WERI-Rb-1 (cell line): Measurements from ENCODE around the gene RUNDC3A.
"Not testable (repeated sequence)": the region's sequence is repeated elsewhere in the genome, so short reads cannot be mapped to it uniquely, and the experiment has no call there.

Experiments
- DNase-seq: peaks from one replicate; pipeline ENCODE4 v3.0.0-alpha.2; 2020
- H3K27ac ChIP-seq: fragments of 250-450 bp; sonication (Bioruptor Pico); 2 replicates; pipeline ENCODE4 v1.5.1; 2020; ENCODE audit warnings: mild to moderate bottlenecking, moderate library complexity
- H3K27me3 ChIP-seq: fragments of 250-450 bp; sonication (Bioruptor Pico); 2 replicates; pipeline ENCODE4 v1.5.1; 2021; ENCODE audit warnings: mild to moderate bottlenecking, low read depth, moderate library complexity; ENCODE audit not compliant: insufficient read depth, severe bottlenecking
- H3K36me3 ChIP-seq: fragments of 250-450 bp; sonication (Bioruptor Pico); 2 replicates; pipeline ENCODE4 v1.5.1; 2020; ENCODE audit warnings: mild to moderate bottlenecking, moderate library complexity
- H3K4me3 ChIP-seq: 2 replicates; pipeline ENCODE4 v1.5.1; 2011; ENCODE audit warnings: low read depth, mild to moderate bottlenecking, control low read depth, low read length
- H3K9me3 ChIP-seq: fragments of 250-450 bp; sonication (Bioruptor Pico); 2 replicates; pipeline ENCODE4 v1.5.1; 2021; ENCODE audit warnings: mild to moderate bottlenecking, moderate library complexity; ENCODE audit not compliant: severe bottlenecking
- TF ChIP-seq, protein P1 (sequence below): IDR thresholded peaks from 2 replicates; pipeline ENCODE4 v1.5.1; 2011; ENCODE audit warnings: low read depth, mild to moderate bottlenecking, control low read depth, inconsistent platforms, low read length

Gene RUNDC3A

DNA sequence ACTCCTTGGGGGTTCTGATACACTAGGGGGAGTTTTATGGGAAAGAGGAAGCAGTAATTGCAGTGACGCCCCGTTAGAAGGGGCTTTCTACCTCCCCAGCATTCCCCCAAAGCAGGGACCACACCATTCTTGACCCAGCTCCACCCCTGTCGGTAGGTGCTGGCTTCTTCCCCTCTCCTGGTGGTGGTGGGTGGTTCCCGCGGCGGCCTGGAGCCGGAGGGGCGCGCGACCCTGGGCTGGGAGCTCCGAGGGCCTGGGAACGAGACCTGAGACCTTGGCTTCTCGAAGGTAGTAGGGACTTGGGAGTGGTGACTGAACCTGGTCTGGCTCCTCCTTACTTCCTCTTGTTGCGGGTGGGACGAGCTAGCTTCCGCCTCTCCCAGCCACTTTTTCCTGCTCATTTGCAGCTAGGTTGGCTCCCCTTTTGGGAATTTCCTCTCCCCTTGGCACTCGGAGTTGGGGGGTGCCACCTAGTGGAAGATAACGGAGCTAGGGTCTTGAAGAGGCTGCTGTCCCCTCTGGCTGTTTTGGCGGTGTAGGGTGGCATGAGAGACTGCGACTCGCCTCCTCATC is 37.1 kb downstream of the RUNDC3A start:
- Histone ChIP-seq H3K9me3 (no peaks in the 10 kb centered on the region), H3K36me3 (peaks cover 7% of the 10 kb centered on the region), H3K27me3 (no peaks in the 10 kb centered on the region), H3K4me3 (peak overlapping the region; percentile 80), H3K27ac (peak overlapping the region; percentile 39)
- TF ChIP-seq, protein P1, sequence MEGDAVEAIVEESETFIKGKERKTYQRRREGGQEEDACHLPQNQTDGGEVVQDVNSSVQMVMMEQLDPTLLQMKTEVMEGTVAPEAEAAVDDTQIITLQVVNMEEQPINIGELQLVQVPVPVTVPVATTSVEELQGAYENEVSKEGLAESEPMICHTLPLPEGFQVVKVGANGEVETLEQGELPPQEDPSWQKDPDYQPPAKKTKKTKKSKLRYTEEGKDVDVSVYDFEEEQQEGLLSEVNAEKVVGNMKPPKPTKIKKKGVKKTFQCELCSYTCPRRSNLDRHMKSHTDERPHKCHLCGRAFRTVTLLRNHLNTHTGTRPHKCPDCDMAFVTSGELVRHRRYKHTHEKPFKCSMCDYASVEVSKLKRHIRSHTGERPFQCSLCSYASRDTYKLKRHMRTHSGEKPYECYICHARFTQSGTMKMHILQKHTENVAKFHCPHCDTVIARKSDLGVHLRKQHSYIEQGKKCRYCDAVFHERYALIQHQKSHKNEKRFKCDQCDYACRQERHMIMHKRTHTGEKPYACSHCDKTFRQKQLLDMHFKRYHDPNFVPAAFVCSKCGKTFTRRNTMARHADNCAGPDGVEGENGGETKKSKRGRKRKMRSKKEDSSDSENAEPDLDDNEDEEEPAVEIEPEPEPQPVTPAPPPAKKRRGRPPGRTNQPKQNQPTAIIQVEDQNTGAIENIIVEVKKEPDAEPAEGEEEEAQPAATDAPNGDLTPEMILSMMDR, result peak; percentile 91
- peak; percentile 90 for DNase-seq

DNA sequence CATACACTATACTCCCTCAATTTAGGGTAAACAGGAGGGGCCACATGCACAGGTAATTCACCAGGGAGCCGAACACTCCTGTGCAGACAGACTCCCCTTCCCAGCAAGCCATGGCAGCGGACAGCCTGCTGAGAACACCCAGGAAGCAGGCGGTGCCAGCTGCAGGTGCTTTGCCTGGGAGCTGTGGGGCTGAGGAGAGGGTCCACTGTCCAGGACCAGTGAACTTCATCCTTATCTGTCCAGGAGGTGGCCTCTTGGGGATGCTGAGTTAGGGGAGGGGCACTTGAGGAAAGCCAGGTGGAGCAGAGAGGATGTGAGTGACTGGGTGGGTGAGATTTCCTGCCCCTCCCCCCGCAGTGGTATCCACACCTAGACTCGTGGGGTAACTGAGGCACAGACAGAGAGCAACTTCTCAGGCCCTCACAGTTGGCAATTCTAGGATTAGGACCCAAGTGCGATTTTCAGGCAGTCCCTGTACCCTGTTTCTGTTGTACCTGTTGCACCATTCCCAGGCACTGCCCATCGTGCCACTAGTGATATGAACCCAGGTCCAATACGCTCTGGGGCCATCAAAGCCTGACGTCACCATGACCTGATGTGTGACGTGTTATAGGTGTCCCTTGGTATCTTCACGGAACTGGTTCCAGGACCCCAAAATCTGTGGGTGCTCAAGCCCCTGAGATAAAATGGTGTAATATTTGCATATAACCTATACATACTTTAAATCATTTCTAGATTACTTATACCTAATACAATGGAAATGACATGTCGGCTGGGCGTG is 37.9 kb downstream of the RUNDC3A start:
- DNase-seq, result peak; percentile 8
- peak overlapping the region; percentile 80 for H3K4me3 ChIP-seq
- no peak overlapping the region for H3K27ac ChIP-seq
- no peaks in the 10 kb centered on the region for H3K9me3 ChIP-seq
- TF ChIP-seq, protein P1, result no peak
- no peaks in the 10 kb centered on the region for H3K27me3 ChIP-seq
- H3K36me3 ChIP-seq, result peaks cover 14% of the 10 kb centered on the region

DNA sequence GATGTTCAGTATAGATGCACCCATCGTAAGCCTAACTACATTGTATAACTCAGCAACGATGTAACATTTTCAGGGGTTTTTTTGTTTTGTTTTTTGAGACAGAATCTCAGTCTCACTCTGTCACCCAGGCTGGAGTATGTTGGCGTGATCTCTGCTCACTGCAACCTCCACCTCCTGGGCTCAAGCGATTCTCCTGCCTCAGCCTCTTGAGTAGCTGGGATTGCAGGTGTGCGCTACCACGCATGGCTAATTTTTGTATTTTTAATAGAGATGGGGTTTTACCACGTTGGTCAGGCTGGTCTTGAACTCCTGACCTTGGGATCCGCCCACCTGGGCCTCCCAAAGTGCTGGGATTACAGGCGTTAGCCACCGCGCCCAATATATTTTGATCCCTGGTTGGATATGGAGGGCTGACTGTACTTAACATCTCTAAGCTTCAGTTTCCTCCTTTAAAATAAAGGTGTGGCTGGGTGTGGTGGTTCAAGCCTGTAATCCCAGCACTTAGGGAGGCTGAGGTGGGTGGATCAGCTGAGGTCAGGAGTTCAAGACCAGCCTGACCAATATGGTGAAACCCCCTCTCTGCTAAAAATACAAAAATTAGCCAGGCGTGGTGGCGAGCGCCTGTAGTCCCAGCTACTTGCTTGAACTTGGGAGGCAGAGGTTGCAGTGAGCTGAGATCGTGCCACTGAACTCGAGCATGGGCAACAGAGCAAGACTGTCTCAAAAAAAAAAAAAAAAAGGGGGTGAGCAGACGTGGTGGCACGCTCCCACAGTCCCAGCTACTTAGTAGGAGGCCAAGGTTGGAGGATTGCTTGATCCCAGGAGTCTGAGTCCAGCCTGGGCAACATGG is 39.0 kb downstream of the RUNDC3A start:
- H3K9me3 ChIP-seq, H3K27ac ChIP-seq: not testable (repeated sequence)

DNA sequence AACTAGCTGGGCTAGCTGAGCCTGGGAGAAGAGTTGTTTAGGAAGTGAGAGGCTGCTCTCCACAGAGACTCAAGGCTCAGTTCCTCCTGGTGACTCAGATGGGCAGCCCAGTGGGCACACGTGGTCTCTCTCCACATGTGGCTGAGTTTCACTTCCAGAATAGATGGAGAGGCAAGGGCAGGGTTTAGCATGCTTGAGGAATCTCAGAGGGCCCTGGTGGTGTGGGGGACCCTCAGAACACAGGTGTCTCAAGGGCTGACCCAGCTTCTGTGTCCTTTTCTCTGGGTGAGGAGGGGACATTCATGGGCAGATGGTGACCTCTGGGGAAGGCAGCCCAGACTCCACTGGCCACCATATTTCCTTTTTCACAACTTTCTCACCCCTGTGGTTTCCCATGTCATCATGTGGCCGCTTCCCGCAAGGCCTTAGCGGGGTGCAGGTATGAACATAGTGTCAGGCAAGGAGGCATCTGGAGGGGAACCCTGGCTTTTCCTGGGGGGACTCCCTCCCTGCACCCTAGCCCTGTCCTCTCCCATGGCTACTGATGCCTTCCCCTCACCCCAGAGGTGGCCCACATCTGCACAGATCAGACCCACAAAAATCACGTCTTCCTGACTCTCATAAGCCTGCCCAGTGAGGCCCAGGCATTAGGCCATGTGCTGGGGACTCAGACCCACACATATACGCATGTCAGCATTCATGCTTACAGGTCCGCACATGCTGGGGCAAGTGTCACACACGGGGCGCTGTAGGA is 40.0 kb downstream of the RUNDC3A start:
- TF ChIP-seq, protein P1, result no peak
- Histone ChIP-seq H3K27ac (no peak overlapping the region), H3K9me3 (no peaks in the 10 kb centered on the region), H3K36me3 (peaks cover 32% of the 10 kb centered on the region), H3K4me3 (no peak overlapping the region), H3K27me3 (no peaks in the 10 kb centered on the region)
- peak; percentile 10 for DNase-seq

More for the DNA sequence above, 39.0 kb downstream of the RUNDC3A start:
- DNase-seq, H3K27me3 ChIP-seq, H3K4me3 ChIP-seq: not testable (repeated sequence)
- peaks cover 26% of the 10 kb centered on the region for H3K36me3 ChIP-seq

DNA sequence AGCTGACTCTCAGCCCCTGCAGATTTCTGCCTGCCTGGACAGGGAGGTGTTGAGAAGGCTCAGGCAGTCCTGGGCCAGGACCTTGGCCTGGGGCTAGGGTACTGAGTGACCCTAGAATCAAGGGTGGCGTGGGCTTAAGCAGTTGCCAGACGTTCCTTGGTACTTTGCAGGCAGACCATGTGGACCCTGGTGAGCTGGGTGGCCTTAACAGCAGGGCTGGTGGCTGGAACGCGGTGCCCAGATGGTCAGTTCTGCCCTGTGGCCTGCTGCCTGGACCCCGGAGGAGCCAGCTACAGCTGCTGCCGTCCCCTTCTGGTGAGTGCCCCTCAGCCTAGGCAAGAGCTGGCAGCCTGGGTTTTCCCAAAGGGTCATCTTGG is 40.6 kb downstream of the RUNDC3A start:
- no peak overlapping the region for H3K4me3 ChIP-seq
- no peak overlapping the region for H3K27ac ChIP-seq
- H3K36me3 ChIP-seq, result peaks cover 32% of the 10 kb centered on the region
- no peaks in the 10 kb centered on the region for H3K27me3 ChIP-seq
- TF ChIP-seq, protein P1, result no peak
- H3K9me3 ChIP-seq, result no peaks in the 10 kb centered on the region
- DNase-seq, result no peak
